IMR-90 (cell line): ENCODE measurements around the gene SLC43A2.

Experiments
- BHLHE40 ChIP-seq: fragments of 150-350 bp; IDR thresholded peaks from 2 replicates; pipeline ENCODE4 v1.6.1; 2016; ENCODE audit warnings: mild to moderate bottlenecking, low read depth, low read length
- CEBPB ChIP-seq: IDR thresholded peaks from 2 replicates; pipeline ENCODE4 v1.6.1; 2012; ENCODE audit warnings: low read depth, low read length, improper control_type of control experiment
- CHD1 ChIP-seq: IDR thresholded peaks from 2 replicates; pipeline ENCODE4 v1.6.1; 2012; ENCODE audit warnings: low read depth, low read length, improper control_type of control experiment
- CTCF ChIP-seq: conservative IDR thresholded peaks from 2 replicates; pipeline ENCODE4 v1.5.1; 2012; ENCODE audit warnings: mild to moderate bottlenecking, low read depth, low read length, improper control_type of control experiment
- MAFK ChIP-seq: IDR thresholded peaks from 2 replicates; pipeline ENCODE4 v1.6.1; 2012; ENCODE audit warnings: low read depth, low read length, improper control_type of control experiment
- MAZ ChIP-seq: IDR thresholded peaks from 2 replicates; pipeline ENCODE4 v1.6.1; 2012; ENCODE audit warnings: low read depth, mild to moderate bottlenecking, low read length, improper control_type of control experiment, moderate library complexity, borderline replicate concordance
- MXI1 ChIP-seq: IDR thresholded peaks from 2 replicates; pipeline ENCODE4 v1.6.1; 2012; ENCODE audit warnings: low read depth, mild to moderate bottlenecking, low read length, moderate library complexity, borderline replicate concordance
- NFE2L2 ChIP-seq: fragments of 150-350 bp; IDR thresholded peaks from 2 replicates; pipeline ENCODE4 v1.6.1; 2016; ENCODE audit warnings: low read depth, mild to moderate bottlenecking, low read length
- POLR2A ChIP-seq: IDR thresholded peaks from 2 replicates; pipeline ENCODE4 v1.6.1; 2012; ENCODE audit warnings: mild to moderate bottlenecking, low read depth, low read length
- RAD21 ChIP-seq: IDR thresholded peaks from 2 replicates; pipeline ENCODE4 v1.6.1; 2012; ENCODE audit warnings: low read length, improper control_type of control experiment
- RFX5 ChIP-seq: IDR thresholded peaks from 2 replicates; pipeline ENCODE4 v1.8.0; 2012; ENCODE audit warnings: low read depth, mild to moderate bottlenecking, low read length, moderate library complexity
- SMC3 ChIP-seq: fragments of 150-350 bp; IDR thresholded peaks from 2 replicates; pipeline ENCODE4 v1.6.1; 2016; ENCODE audit warnings: low read depth, mild to moderate bottlenecking, antibody characterized with exemption, low read length, moderate library complexity

DNA sequence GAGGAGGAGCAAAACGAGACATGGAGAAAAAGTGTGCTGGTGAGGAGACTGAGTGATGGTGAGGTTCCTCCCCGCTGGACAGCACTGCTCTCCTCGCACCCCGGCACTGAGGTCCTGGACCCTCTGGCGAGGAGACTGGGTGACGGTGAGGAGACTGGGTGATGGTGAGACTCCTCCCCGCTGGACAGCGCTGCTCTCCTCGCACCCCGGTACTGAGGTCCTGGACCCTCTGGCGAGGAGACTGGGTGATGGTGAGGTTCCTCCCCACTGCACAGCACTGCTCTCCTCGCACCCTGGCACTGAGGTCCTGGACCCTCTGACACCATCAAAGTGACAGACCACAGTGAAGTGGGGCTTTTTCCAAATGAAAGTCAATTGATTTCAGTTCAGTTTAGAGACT is 76.9 kb downstream of the SLC43A2 start:
- no peak for TF ChIP-seq CTCF
- TF ChIP-seq SMC3: no peak
- no peak for TF ChIP-seq RAD21
- TF ChIP-seq RFX5: no peak
- TF ChIP-seq MAFK: no peak
- no peak for TF ChIP-seq POLR2A
- no peak for TF ChIP-seq CEBPB
- no peak for TF ChIP-seq MAZ
- TF ChIP-seq BHLHE40: no peak
- no peak for TF ChIP-seq CHD1
- no peak for TF ChIP-seq NFE2L2
- TF ChIP-seq MXI1: no peak
